Tibial nerve (tissue), 4 donors: Measurements from ENCODE around the gene ZCCHC10. TPM values are rescaled to one million over a fixed set of nuclear protein-coding genes. Genes with fewer than 3 reads are reported as not detected.

Source experiments
- DNase-seq, 2 donors: peaks; one replicate each; pipeline ENCODE4 v3.0.0-alpha.2; 2019; ENCODE audit warnings: low spot score in 2 of 2
- H3K27ac ChIP-seq, 4 donors: fragments of 200-600 bp; sonication (generic) in 3 of 4; one replicate each; pipeline ENCODE4 v1.5.1; 2017 to 2019; ENCODE audit warnings: mild to moderate bottlenecking in 1 of 4
- H3K27me3 ChIP-seq, 2 donors: fragments of 200-600 bp; sonication (generic) in 1 of 2; one replicate each; pipeline versions ENCODE4 v1.5.1 to v1.6.0; 2017 to 2019
- H3K36me3 ChIP-seq, 3 donors: fragments of 200-600 bp; sonication (generic); one replicate each; pipeline ENCODE4 v1.5.1; 2018 to 2019
- H3K4me1 ChIP-seq, 4 donors: fragments of 200-600 bp; sonication (generic) in 3 of 4; one replicate each; pipeline ENCODE4 v1.5.1; 2017 to 2019
- H3K4me3 ChIP-seq, 4 donors: fragments of 200-600 bp; sonication (generic) in 3 of 4; one replicate each; pipeline ENCODE4 v1.5.1; 2017 to 2019; ENCODE audit warnings: mild to moderate bottlenecking in 1 of 4, moderate library complexity in 1 of 4
- H3K9me3 ChIP-seq, 4 donors: fragments of 200-600 bp; sonication (generic) in 3 of 4; one replicate each; pipeline ENCODE4 v1.5.1; 2017 to 2019
- EP300 ChIP-seq, 2 donors: sonication (generic); formaldehyde crosslinking; IDR thresholded peaks; one replicate each; pipeline ENCODE4 v1.6.1; 2017; ENCODE audit warnings: antibody characterized with exemption in 2 of 2, mild to moderate bottlenecking in 1 of 2
- POLR2A ChIP-seq, 2 donors: fragments of 450-650 bp; IDR thresholded peaks; one replicate each; pipeline ENCODE4 v1.6.1; 2017; ENCODE audit warnings: antibody characterized with exemption in 2 of 2, mild to moderate bottlenecking in 2 of 2, moderate library complexity in 2 of 2
- WGBS, 2 donors: methylation state at CpG; one replicate each; pipeline ENCODE4 v1.1.5; 2018; 5-methylcytosine and 5-hydroxymethylcytosine counted together
- small RNA-seq: library from RNA; depleted of rRNA; stranded (forward); fragments of <200 nt; gene quantifications from one replicate; pipeline ENCODE3, GENCODE V24; 2016
- total RNA-seq, 4 donors: library from RNA; depleted of rRNA; stranded (reverse); fragments of >200 nt; gene quantifications; one replicate each; pipeline ENCODE4 v1.1.0, GENCODE V29; 2016
- TF ChIP-seq, protein P1 (sequence below), 5 experiments: fragments of 200-600 bp in 3 of 5; fragments of 450-650 bp in 2 of 5; sonication (generic) in 3 of 5; IDR thresholded peaks; one replicate each; pipeline ENCODE4 v1.5.1; 2016 to 2019; ENCODE audit warnings: antibody characterized with exemption in 5 of 5, mild to moderate bottlenecking in 3 of 5, moderate library complexity in 2 of 5

Gene ZCCHC10
- total RNA-seq, 4 donors from 2014 or later = 7.4 to 9.0 (median 8.3) TPM

DNA sequence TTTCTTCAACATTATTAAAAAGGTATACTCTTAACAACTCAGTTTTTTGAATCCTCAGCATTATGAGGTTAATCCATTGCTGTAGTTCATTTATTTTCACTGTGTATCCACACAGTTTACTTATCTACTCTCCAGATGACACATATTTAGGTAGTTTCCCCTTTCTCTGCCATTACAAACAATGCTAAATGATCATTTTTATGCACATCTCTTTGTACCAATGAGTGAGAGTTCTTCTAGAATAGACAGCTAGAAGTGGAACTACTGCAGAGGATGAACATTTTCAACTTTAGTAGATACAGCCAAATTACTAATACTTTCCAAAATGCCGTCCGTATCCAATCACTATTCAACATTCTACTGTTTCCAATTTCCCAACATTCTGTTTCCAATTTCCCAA lies 74.5 kb downstream of the ZCCHC10 start:
- TF ChIP-seq EP300 (IDR thresholded peaks at IDR 0.05) (no peak), POLR2A (IDR thresholded peaks at IDR 0.05) (no peak)
- TF ChIP-seq, protein P1, sequence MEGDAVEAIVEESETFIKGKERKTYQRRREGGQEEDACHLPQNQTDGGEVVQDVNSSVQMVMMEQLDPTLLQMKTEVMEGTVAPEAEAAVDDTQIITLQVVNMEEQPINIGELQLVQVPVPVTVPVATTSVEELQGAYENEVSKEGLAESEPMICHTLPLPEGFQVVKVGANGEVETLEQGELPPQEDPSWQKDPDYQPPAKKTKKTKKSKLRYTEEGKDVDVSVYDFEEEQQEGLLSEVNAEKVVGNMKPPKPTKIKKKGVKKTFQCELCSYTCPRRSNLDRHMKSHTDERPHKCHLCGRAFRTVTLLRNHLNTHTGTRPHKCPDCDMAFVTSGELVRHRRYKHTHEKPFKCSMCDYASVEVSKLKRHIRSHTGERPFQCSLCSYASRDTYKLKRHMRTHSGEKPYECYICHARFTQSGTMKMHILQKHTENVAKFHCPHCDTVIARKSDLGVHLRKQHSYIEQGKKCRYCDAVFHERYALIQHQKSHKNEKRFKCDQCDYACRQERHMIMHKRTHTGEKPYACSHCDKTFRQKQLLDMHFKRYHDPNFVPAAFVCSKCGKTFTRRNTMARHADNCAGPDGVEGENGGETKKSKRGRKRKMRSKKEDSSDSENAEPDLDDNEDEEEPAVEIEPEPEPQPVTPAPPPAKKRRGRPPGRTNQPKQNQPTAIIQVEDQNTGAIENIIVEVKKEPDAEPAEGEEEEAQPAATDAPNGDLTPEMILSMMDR (IDR thresholded peaks at IDR 0.05) = no peak
- Histone ChIP-seq H3K4me3 (no peak overlapping the region), H3K9me3 (no peaks in the 10 kb centered on the region), H3K27ac (no peak overlapping the region), H3K27me3 (no peaks in the 10 kb centered on the region), H3K4me1 (peaks cover 0 to 44% (median 2%) of the 10 kb centered on the region in 4 donors), H3K36me3 (peaks cover 0 to 13% (median 0%) of the 10 kb centered on the region in 3 donors)
- DNase-seq = no peak
- WGBS, 2 donors = 79 to 82% methylated on average over 2 of the region's 2 CpGs

DNA sequence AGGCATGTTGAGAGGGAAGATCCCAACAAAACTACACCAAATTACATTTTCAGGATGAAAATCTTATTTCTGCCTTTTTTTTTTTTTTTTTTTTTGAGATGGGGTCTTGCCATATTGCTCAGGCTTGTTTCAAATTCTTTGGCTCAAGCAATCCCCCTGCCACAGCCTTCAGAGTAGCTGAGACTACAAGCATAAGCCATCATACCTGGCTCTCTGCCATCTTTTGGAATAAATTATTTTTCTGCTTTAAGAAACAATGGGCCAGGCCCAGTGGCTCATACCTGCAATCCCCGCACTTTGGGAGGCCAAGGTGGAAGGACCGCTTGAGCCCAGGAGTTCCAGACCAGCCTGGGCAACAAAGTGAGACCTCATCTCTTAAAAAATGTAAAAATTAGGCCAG lies 77.2 kb downstream of the ZCCHC10 start:
- no peak overlapping the region for H3K27ac ChIP-seq
- H3K36me3 ChIP-seq = peaks cover 0 to 2% (median 0%) of the 10 kb centered on the region in 3 donors
- DNase-seq = no peak
- H3K9me3 ChIP-seq = no peaks in the 10 kb centered on the region
- TF ChIP-seq EP300 (IDR thresholded peaks at IDR 0.05) = no peak
- TF ChIP-seq POLR2A (IDR thresholded peaks at IDR 0.05) = no peak
- TF ChIP-seq, protein P1 (IDR thresholded peaks at IDR 0.05) = no peak
- WGBS, 2 donors = 97 to 100% methylated on average over 2 of the region's 2 CpGs
- H3K27me3 ChIP-seq = no peaks in the 10 kb centered on the region
- peaks cover 0 to 40% (median 2%) of the 10 kb centered on the region in 4 donors for H3K4me1 ChIP-seq
- no peak overlapping the region for H3K4me3 ChIP-seq

DNA sequence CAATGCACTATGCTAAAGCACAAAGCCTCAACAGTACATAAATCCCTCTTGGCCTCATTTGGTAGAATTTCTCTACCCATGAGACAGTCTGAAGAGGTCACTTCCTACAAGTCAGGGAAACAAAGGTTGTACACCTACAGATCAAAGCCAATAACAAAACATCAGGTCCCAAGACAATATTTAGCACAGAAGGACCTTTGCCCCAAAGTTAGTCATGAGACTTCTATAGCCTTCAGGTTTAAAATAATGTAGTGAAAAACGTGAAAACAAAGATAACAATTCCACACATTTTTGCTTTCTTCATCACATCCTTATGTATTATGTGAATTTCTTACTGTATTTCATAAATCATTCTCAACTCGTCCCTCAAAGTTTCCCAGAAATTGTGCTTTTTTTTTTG lies 78.7 kb downstream of the ZCCHC10 start:
- Histone ChIP-seq H3K27me3 (no peaks in the 10 kb centered on the region), H3K4me3 (no peak overlapping the region), H3K27ac (no peak overlapping the region), H3K4me1 (peaks cover 0 to 39% (median 2%) of the 10 kb centered on the region in 4 donors), H3K9me3 (no peaks in the 10 kb centered on the region), H3K36me3 (no peaks in the 10 kb centered on the region)
- WGBS, 2 donors = 18 to 21% methylated on average over 2 of the region's 2 CpGs
- DNase-seq = no peak
- TF ChIP-seq, protein P1 (IDR thresholded peaks at IDR 0.05) = no peak
- TF ChIP-seq EP300 (IDR thresholded peaks at IDR 0.05) = no peak
- TF ChIP-seq POLR2A (IDR thresholded peaks at IDR 0.05) = no peak

Small RNA genes within 50 kb of the gene (small RNA-seq; reads per million reads assigned to genes)
- not detected for gene AC113410.1
- gene AC113410.3 = not detected
- gene ATP6V0E1P1 = not detected
- not detected for gene RF00019

Other genes starting within 250 kb of the ZCCHC10 start
- gene SEPTIN8, start 249.3 kb downstream of the ZCCHC10 start, total RNA-seq = 10 to 100 TPM; 38.5 to 48.3 (median 44.2) TPM
- gene SOWAHA, start 213.2 kb downstream of the ZCCHC10 start, total RNA-seq = 1 to 10 TPM in 2 of 4 donors, under 1 TPM in 2; 0.44 to 2.9 (median 0.99) TPM
- gene SHROOM1, start 195.9 kb downstream of the ZCCHC10 start, total RNA-seq = 10 to 100 TPM; 29.1 to 67.5 (median 38.5) TPM
- gene GDF9, start 160.1 kb downstream of the ZCCHC10 start, total RNA-seq = under 1 TPM in 2 of 4 donors, not detected in 2; 0.44 to 0.60 TPM
- 100 to 1,000 TPM in 3 of 4 donors, 10 to 100 TPM in 1; 69.8 to 143 (median 118) TPM for gene UQCRQ, start 159.9 kb downstream of the ZCCHC10 start, total RNA-seq
- gene LEAP2, start 152.9 kb downstream of the ZCCHC10 start, total RNA-seq = 1 to 10 TPM; 1.7 to 3.9 (median 2.5) TPM
- 10 to 100 TPM; 70.5 to 85.3 (median 73.2) TPM for gene AFF4, start 62.9 kb downstream of the ZCCHC10 start, total RNA-seq
- 10 to 100 TPM; 32.8 to 48.3 (median 45.4) TPM for gene HSPA4, start 25.5 kb upstream of the ZCCHC10 start, total RNA-seq